WTC11 (cell line): ENCODE data around the gene PKP4. TPM values are rescaled to one million over a fixed set of nuclear protein-coding genes. Genes with fewer than 3 reads are reported as not detected.

Source experiments
- ATAC-seq: fragments of 200-7000 bp; cut with Tn5 transposase; 2 replicates; pipeline ENCODE4 v1.10.0; 2021; ENCODE audit warnings: mild to moderate bottlenecking, moderate library complexity
- CTCF ChIA-PET: fragments of 300-600 bp; sonication (Branson Sonifier 250); formaldehyde crosslinking; loops from one replicate; lab custom pipeline; 2021; ENCODE audit warnings: antibody characterized with exemption; lab: Charles Lee
- POLR2A ChIA-PET: fragments of 350-600 bp; sonication (Branson Sonifier 250); formaldehyde crosslinking; loops from one replicate; lab custom pipeline; 2021; ENCODE audit warnings: antibody characterized with exemption; lab: Charles Lee
- DNase-seq: peaks from one replicate; pipeline ENCODE4 v3.0.0; 2021; ENCODE audit warnings: low spot score
- H3K27ac Mint-ChIP-seq: 2 replicates; pipeline ENCODE4 v1.8.0; 2021; ENCODE audit warnings: mixed read lengths
- H3K27me3 Mint-ChIP-seq: 2 replicates; pipeline ENCODE4 v1.8.0; 2021; ENCODE audit warnings: low read depth, mild to moderate bottlenecking, moderate library complexity, mixed read lengths
- H3K36me3 Mint-ChIP-seq: 2 replicates; pipeline ENCODE4 v1.8.0; 2021; ENCODE audit warnings: mixed read lengths
- H3K4me1 Mint-ChIP-seq: 2 replicates; pipeline ENCODE4 v1.8.0; 2022; ENCODE audit warnings: mixed read lengths
- H3K4me3 Mint-ChIP-seq: 2 replicates; pipeline ENCODE4 v1.8.0; 2021; ENCODE audit warnings: mild to moderate bottlenecking, moderate library complexity, mixed read lengths
- H3K9me3 Mint-ChIP-seq: 2 replicates; pipeline ENCODE4 v1.8.0; 2021; ENCODE audit warnings: mixed read lengths
- AR ChIP-seq: fragments of 250-450 bp; sonication (Bioruptor Pico); IDR thresholded peaks from 2 replicates; pipeline ENCODE4 v1.9.0; 2021; ENCODE audit warnings: mild to moderate bottlenecking
- ARID4B ChIP-seq: sonication (generic); formaldehyde crosslinking; IDR thresholded peaks from 2 replicates; pipeline ENCODE4 v1.8.0; 2023; ENCODE audit warnings: missing genetic modification reagents, mild to moderate bottlenecking, borderline replicate concordance
- ESRRA ChIP-seq: sonication (generic); formaldehyde crosslinking; IDR thresholded peaks from 2 replicates; pipeline ENCODE4 v1.8.1; 2022; ENCODE audit warnings: mild to moderate bottlenecking, missing genetic modification reagents, borderline replicate concordance
- HMGXB4 ChIP-seq: sonication (generic); formaldehyde crosslinking; IDR thresholded peaks from 2 replicates; pipeline ENCODE4 v1.8.1; 2023; ENCODE audit warnings: mild to moderate bottlenecking, moderate library complexity, missing genetic modification reagents
- IRF1 ChIP-seq: sonication (generic); formaldehyde crosslinking; IDR thresholded peaks from 2 replicates; pipeline ENCODE4 v1.8.0; 2023; ENCODE audit warnings: missing genetic modification reagents
- JUN ChIP-seq: sonication (generic); formaldehyde crosslinking; IDR thresholded peaks from 2 replicates; pipeline ENCODE4 v1.8.0; 2023; ENCODE audit warnings: mild to moderate bottlenecking, missing genetic modification reagents
- NR1H2 ChIP-seq: sonication (generic); formaldehyde crosslinking; IDR thresholded peaks from 2 replicates; pipeline ENCODE4 v1.9.0; 2021; ENCODE audit warnings: mild to moderate bottlenecking, moderate library complexity, missing genetic modification reagents
- RORB ChIP-seq: fragments of 250-450 bp; sonication (Bioruptor Pico); IDR thresholded peaks from 2 replicates; pipeline ENCODE4 v1.9.0; 2021; ENCODE audit warnings: mild to moderate bottlenecking
- SP1 ChIP-seq: sonication (generic); formaldehyde crosslinking; conservative IDR thresholded peaks from 2 replicates; pipeline ENCODE4 v1.8.1; 2022; ENCODE audit warnings: missing genetic modification reagents
- USF1 ChIP-seq: sonication (generic); formaldehyde crosslinking; IDR thresholded peaks from 2 replicates; pipeline ENCODE4 v1.8.0; 2022; ENCODE audit warnings: mild to moderate bottlenecking, missing genetic modification reagents
- total RNA-seq: library from RNA; stranded (reverse); gene quantifications from 3 replicates; pipeline ENCODE4 v1.2.3, GENCODE V29; 2021
- TF ChIP-seq, protein P1 (sequence below): sonication (generic); formaldehyde crosslinking; IDR thresholded peaks from 2 replicates; pipeline ENCODE4 v1.8.1; 2023; ENCODE audit warnings: mild to moderate bottlenecking, missing genetic modification reagents
- TF ChIP-seq, protein P2 (sequence below): sonication (generic); formaldehyde crosslinking; IDR thresholded peaks from 2 replicates; pipeline ENCODE4 v1.8.1; 2022; ENCODE audit warnings: missing genetic modification reagents, borderline replicate concordance
- TF ChIP-seq, protein P3 (sequence below): sonication (generic); formaldehyde crosslinking; IDR thresholded peaks from 2 replicates; pipeline ENCODE4 v1.8.1; 2022; ENCODE audit warnings: low read depth, missing genetic modification reagents, borderline replicate concordance

Gene PKP4
- total RNA-seq, 1 experiment from 2014 or later, result 78.9 TPM

- TF ChIP-seq, protein P1, sequence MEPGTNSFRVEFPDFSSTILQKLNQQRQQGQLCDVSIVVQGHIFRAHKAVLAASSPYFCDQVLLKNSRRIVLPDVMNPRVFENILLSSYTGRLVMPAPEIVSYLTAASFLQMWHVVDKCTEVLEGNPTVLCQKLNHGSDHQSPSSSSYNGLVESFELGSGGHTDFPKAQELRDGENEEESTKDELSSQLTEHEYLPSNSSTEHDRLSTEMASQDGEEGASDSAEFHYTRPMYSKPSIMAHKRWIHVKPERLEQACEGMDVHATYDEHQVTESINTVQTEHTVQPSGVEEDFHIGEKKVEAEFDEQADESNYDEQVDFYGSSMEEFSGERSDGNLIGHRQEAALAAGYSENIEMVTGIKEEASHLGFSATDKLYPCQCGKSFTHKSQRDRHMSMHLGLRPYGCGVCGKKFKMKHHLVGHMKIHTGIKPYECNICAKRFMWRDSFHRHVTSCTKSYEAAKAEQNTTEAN (CRISPR knock-in tag), result no peak
- TF ChIP-seq HMGXB4 (CRISPR knock-in tag), result no peak
- TF ChIP-seq RORB (CRISPR knock-in tag), result no peak
- no peak for TF ChIP-seq NR1H2 (CRISPR knock-in tag)
- no peak for TF ChIP-seq USF1 (CRISPR knock-in tag)
Observed at GRCh38 chr2:158577141-158577540, 120.4 kb downstream of the PKP4 start (continued).

DNA sequence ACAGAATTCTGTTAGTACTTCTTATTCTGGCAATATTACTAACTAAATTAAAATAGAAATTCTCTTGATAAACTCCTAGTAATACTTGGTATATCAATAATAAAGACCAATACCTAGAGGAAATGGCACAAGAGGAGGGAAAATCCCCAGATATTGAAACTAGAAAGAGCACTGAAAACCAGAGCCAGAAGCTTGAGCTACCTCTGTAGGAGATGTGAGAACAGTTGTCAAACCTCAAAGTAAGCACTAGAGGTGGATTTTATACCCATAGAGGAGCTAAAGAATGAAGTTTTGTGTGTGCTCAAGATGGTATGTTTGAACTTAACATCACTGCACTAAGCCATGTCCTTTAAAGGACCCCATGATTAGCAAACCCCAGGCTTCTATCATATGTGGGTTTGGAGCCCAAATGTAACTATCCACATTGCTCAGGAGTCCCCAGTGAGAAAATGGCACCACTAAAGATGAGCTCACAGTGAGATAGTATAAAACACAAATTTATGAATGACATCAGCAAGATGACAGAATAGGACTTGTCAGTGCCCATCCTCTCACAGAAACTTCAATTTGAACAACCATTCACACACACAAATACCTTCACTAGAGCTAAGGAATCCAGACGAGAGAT, 122.1 kb downstream of the PKP4 start:
- ATAC-seq (no peak), DNase-seq (no peak)
- POLR2A ChIA-PET, result no interaction called here
- TF ChIP-seq, protein P2, sequence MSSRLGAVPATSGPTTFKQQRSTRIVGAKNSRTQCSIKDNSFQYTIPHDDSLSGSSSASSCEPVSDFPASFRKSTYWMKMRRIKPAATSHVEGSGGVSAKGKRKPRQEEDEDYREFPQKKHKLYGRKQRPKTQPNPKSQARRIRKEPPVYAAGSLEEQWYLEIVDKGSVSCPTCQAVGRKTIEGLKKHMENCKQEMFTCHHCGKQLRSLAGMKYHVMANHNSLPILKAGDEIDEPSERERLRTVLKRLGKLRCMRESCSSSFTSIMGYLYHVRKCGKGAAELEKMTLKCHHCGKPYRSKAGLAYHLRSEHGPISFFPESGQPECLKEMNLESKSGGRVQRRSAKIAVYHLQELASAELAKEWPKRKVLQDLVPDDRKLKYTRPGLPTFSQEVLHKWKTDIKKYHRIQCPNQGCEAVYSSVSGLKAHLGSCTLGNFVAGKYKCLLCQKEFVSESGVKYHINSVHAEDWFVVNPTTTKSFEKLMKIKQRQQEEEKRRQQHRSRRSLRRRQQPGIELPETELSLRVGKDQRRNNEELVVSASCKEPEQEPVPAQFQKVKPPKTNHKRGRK (CRISPR knock-in tag), result no peak
- TF ChIP-seq IRF1 (no peak), SP1 (CRISPR knock-in tag) (no peak), AR (CRISPR knock-in tag) (no peak), ARID4B (CRISPR knock-in tag) (no peak), JUN (CRISPR knock-in tag) (no peak), ESRRA (CRISPR knock-in tag) (no peak)
- TF ChIP-seq, protein P3, sequence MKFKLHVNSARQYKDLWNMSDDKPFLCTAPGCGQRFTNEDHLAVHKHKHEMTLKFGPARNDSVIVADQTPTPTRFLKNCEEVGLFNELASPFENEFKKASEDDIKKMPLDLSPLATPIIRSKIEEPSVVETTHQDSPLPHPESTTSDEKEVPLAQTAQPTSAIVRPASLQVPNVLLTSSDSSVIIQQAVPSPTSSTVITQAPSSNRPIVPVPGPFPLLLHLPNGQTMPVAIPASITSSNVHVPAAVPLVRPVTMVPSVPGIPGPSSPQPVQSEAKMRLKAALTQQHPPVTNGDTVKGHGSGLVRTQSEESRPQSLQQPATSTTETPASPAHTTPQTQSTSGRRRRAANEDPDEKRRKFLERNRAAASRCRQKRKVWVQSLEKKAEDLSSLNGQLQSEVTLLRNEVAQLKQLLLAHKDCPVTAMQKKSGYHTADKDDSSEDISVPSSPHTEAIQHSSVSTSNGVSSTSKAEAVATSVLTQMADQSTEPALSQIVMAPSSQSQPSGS (CRISPR knock-in tag), result no peak
- TF ChIP-seq, all 79 proteins: peak for 0
- Mint-ChIP-seq H3K4me3 (no peak overlapping the region), H3K9me3 (no peaks in the 10 kb centered on the region), H3K4me1 (no peaks in the 10 kb centered on the region; the same call in 1 of the 2 replicates), H3K27me3 (no peaks in the 10 kb centered on the region), H3K27ac (no peak overlapping the region), H3K36me3 (no peaks in the 10 kb centered on the region)
- CTCF ChIA-PET, result no interaction called here
